Transverse colon (tissue), 4 donors: ENCODE results near the gene STAU1. TPM values are rescaled to one million over a fixed set of nuclear protein-coding genes. Genes with fewer than 3 reads are reported as not detected.
"Not testable (repeated sequence)": the region's sequence is repeated elsewhere in the genome, so short reads cannot be mapped to it uniquely, and the experiment has no call there.

Experiments
- DNase-seq: peaks from one replicate; pipeline ENCODE4 v3.0.0-alpha.2; 2019
- H3K27ac ChIP-seq, 4 donors: fragments of 200-600 bp; sonication (generic); 2 replicates each; pipeline ENCODE4 v1.5.1; 2016 to 2018; ENCODE audit warnings: inconsistent platforms in 4 of 4
- H3K27me3 ChIP-seq: fragments of 200-600 bp; sonication (generic); 2 replicates; pipeline ENCODE4 v1.5.1; 2017; ENCODE audit warnings: inconsistent platforms
- H3K36me3 ChIP-seq, 4 donors: fragments of 200-600 bp; sonication (generic); 2 replicates each; pipeline ENCODE4 v1.5.1; 2017 to 2019; ENCODE audit warnings: inconsistent platforms in 4 of 4
- H3K4me1 ChIP-seq, 4 donors: fragments of 200-600 bp; sonication (generic); 2 replicates each; pipeline ENCODE4 v1.5.1; 2017 to 2020; ENCODE audit warnings: inconsistent platforms in 4 of 4
- H3K4me3 ChIP-seq, 4 donors: fragments of 200-600 bp; sonication (generic); 1 replicate in 1 of 4; 2 replicates in 3 of 4; pipeline versions ENCODE4 v1.5.1 to v1.6.1; 2017 to 2019; ENCODE audit warnings: inconsistent platforms in 4 of 4
- H3K9me3 ChIP-seq, 2 donors: fragments of 200-600 bp; sonication (generic); 2 replicates each; pipeline ENCODE4 v1.5.1; 2017 to 2019; ENCODE audit warnings: inconsistent platforms in 2 of 2
- EP300 ChIP-seq: sonication (generic); formaldehyde crosslinking; IDR thresholded peaks from one replicate; pipeline ENCODE4 v1.6.1; 2017; ENCODE audit warnings: antibody characterized with exemption, low read depth
- POLR2A ChIP-seq: fragments of 450-650 bp; IDR thresholded peaks from one replicate; pipeline ENCODE4 v1.6.1; 2016; ENCODE audit warnings: antibody characterized with exemption, mild to moderate bottlenecking, moderate library complexity
- POLR2AphosphoS5 ChIP-seq, 3 donors: sonication (generic); formaldehyde crosslinking; IDR thresholded peaks; one replicate each; pipeline ENCODE4 v1.6.1; 2016; ENCODE audit warnings: antibody characterized with exemption in 3 of 3
- WGBS, 2 donors: methylation state at CpG; one replicate each; pipeline ENCODE4 v1.1.5; 2018; ENCODE audit warnings: low coverage in 1 of 2; 5-methylcytosine and 5-hydroxymethylcytosine counted together
- in situ Hi-C, 4 donors: fragments of 200-750 bp; cut with MboI; loops; one replicate each; pipeline versions ENCODE4 v1.15.0 to v1.15.1; 2017; ENCODE audit warnings: low sequenced_read_pairs in 3 of 4, low pct_ligation_motif_present in 1 of 4, low pct_unique_long_range_greater_than_20kb in 1 of 4
- intact Hi-C: fragments of 100-400 bp; cut with DNase I; formaldehyde crosslinking; loops from one replicate; pipeline ENCODE4 v1.15.1; 2023; ENCODE audit warnings: low total_unique reads
- total RNA-seq, 4 donors: library from RNA; depleted of rRNA; stranded (reverse); fragments of >200 nt; gene quantifications; one replicate each; pipeline ENCODE4 v1.1.0, GENCODE V29; 2016
- TF ChIP-seq, protein P1 (sequence below), 5 experiments: fragments of 200-600 bp in 3 of 5; fragments of 450-650 bp in 2 of 5; sonication (generic) in 3 of 5; IDR thresholded peaks; 1 replicate in 2 of 5; 2 replicates in 3 of 5; pipeline ENCODE4 v1.5.1; 2016 to 2017; ENCODE audit warnings: antibody characterized with exemption in 5 of 5, inconsistent platforms in 3 of 5, mild to moderate bottlenecking in 2 of 5, moderate library complexity in 1 of 5

STAU1 gene
- total RNA-seq, 4 donors from 2014 or later = 66.7 to 79.7 (median 73.3) TPM

- in situ Hi-C loops (no loop called here), intact Hi-C loops (no loop called here)
- Histone ChIP-seq H3K36me3 (no peaks in the 10 kb centered on the region), H3K9me3 (no peaks in the 10 kb centered on the region), H3K4me3 (no peak overlapping the region), H3K27ac (no peak overlapping the region), H3K4me1 (no peaks in the 10 kb centered on the region), H3K27me3 (no peaks in the 10 kb centered on the region)
- TF ChIP-seq, protein P1, sequence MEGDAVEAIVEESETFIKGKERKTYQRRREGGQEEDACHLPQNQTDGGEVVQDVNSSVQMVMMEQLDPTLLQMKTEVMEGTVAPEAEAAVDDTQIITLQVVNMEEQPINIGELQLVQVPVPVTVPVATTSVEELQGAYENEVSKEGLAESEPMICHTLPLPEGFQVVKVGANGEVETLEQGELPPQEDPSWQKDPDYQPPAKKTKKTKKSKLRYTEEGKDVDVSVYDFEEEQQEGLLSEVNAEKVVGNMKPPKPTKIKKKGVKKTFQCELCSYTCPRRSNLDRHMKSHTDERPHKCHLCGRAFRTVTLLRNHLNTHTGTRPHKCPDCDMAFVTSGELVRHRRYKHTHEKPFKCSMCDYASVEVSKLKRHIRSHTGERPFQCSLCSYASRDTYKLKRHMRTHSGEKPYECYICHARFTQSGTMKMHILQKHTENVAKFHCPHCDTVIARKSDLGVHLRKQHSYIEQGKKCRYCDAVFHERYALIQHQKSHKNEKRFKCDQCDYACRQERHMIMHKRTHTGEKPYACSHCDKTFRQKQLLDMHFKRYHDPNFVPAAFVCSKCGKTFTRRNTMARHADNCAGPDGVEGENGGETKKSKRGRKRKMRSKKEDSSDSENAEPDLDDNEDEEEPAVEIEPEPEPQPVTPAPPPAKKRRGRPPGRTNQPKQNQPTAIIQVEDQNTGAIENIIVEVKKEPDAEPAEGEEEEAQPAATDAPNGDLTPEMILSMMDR (IDR thresholded peaks at IDR 0.05) = no peak
- no peak for TF ChIP-seq POLR2AphosphoS5 (IDR thresholded peaks at IDR 0.05)
- TF ChIP-seq EP300 = no peak
- no peak for TF ChIP-seq POLR2A
- WGBS, 2 donors = 76 to 90% methylated on average over 2 to 9 of the region's 9 CpGs
- no peak for DNase-seq
Measured at GRCh38 chr20:49203746-49204145, 15.6 kb upstream of the STAU1 start.

- intact Hi-C loops (no loop called here), in situ Hi-C loops (no loop called here)
- TF ChIP-seq, protein P1 (IDR thresholded peaks at IDR 0.05) = no peak
- TF ChIP-seq EP300 (no peak), POLR2A (no peak), POLR2AphosphoS5 (IDR thresholded peaks at IDR 0.05) (no peak)
- WGBS, 2 donors = 88 to 92% methylated on average over 7 of the region's 7 CpGs
- H3K36me3 ChIP-seq = no peaks in the 10 kb centered on the region
- H3K27ac ChIP-seq = no peak overlapping the region
- no peak overlapping the region for H3K4me3 ChIP-seq
- no peaks in the 10 kb centered on the region for H3K4me1 ChIP-seq
- no peaks in the 10 kb centered on the region for H3K27me3 ChIP-seq
- H3K9me3 ChIP-seq = no peaks in the 10 kb centered on the region
- no peak for DNase-seq
Measured at GRCh38 chr20:49203011-49203410, 14.9 kb upstream of the STAU1 start.

DNA sequence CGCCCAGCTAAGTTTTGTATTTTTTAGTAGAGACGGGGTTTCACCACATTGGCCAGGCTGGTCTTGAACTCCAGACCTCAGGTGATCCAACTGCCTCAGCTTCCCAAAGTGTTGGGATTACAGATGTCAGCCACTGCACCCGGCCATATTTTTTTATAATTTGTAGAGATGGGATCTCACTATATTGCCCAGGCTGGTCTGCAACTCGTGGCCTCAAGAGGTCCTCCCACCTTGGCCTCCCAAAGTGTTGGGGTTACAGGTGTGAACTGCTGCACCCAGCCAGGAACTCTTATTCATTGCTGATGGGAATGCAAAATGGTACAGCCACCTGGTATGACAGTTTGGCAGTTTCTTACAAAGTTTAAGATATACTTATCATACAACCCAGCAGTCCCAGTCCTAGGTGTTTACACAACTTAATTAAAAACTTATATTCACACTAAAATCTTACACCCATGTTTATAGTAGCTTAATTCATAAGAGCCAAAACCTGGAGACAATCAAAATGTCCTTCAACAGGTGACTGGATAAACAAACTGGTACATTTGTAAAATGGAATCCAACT lies 11.7 kb upstream of the STAU1 start:
- Histone ChIP-seq H3K4me3 (no peak overlapping the region), H3K36me3 (no peaks in the 10 kb centered on the region), H3K4me1 (no peaks in the 10 kb centered on the region), H3K27me3 (no peaks in the 10 kb centered on the region), H3K27ac (no peak overlapping the region), H3K9me3 (no peaks in the 10 kb centered on the region)
- DNase-seq = no peak
- TF ChIP-seq, protein P1 (IDR thresholded peaks at IDR 0.05) = no peak
- no peak for TF ChIP-seq EP300
- TF ChIP-seq POLR2AphosphoS5 (IDR thresholded peaks at IDR 0.05) = no peak
- no peak for TF ChIP-seq POLR2A
- intact Hi-C loops (no loop called here), in situ Hi-C loops (no loop called here)
- 75 to 90% methylated on average over 4 of the region's 4 CpGs for WGBS, 2 donors

DNA sequence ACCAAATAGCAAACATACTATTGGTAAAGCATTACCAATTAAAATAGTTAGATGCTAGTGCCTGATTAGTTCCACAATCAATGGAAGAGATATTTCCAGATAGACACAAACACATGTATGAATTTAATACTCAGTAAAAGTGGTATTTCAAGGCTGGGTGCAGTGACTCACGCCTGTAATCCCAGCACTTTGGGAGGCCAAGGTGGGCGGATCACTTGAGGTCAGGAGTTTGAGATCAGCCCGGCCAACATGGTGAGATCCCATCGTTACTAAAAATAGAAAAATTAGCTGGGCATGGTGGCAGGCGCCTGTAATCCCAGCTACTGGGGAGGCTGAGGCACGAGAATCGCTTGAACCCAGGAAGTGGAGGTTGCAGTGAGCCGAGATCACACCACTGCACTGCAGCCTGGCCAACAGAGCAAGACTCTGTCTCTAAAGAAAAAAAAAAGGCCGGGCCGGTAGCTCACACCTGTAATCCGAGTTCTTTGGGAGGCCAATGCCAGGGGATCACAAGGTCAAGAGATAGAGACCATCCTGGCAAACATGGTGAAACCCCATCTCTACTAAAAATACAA lies 4.9 kb upstream of the STAU1 start:
- H3K36me3 ChIP-seq, H3K4me1 ChIP-seq, H3K27ac ChIP-seq, intact Hi-C loops, in situ Hi-C loops, H3K27me3 ChIP-seq, H3K4me3 ChIP-seq, H3K9me3 ChIP-seq, DNase-seq: not testable (repeated sequence)
- 70 to 87% methylated on average over 2 to 11 of the region's 11 CpGs for WGBS, 2 donors
